Upper lobe of left lung (tissue), 4 donors: Measurements from ENCODE around the gene ERCC4.

Experiments used
- CTCF ChIP-seq, 6 experiments: fragments of 450-650 bp in 4 of 6; fragments of 200-600 bp in 2 of 6; sonication (generic) in 2 of 6; IDR thresholded peaks; one replicate each; pipeline ENCODE4 v1.5.1; 2016 to 2019; ENCODE audit warnings: antibody characterized with exemption in 6 of 6
- POLR2A ChIP-seq, 4 donors: fragments of 450-650 bp; IDR thresholded peaks; one replicate each; pipeline ENCODE4 v1.5.1; 2016 to 2017; ENCODE audit warnings: antibody characterized with exemption in 4 of 4, mild to moderate bottlenecking in 2 of 4

- no peak for TF ChIP-seq CTCF (IDR thresholded peaks at IDR 0.05)
- TF ChIP-seq POLR2A (IDR thresholded peaks at IDR 0.05): no peak
Measured at GRCh38 chr16:13983625-13984024, 63.7 kb downstream of the ERCC4 start.
